GM10847 (cell line): ENCODE data around the gene TEDDM1.

Experiments
- POLR2A ChIP-seq: IDR thresholded peaks from 2 replicates; pipeline ENCODE4 v1.6.1; 2011; ENCODE audit not compliant: insufficient read length; ENCODE audit errors: extremely low read depth

The TEDDM1 gene

DNA sequence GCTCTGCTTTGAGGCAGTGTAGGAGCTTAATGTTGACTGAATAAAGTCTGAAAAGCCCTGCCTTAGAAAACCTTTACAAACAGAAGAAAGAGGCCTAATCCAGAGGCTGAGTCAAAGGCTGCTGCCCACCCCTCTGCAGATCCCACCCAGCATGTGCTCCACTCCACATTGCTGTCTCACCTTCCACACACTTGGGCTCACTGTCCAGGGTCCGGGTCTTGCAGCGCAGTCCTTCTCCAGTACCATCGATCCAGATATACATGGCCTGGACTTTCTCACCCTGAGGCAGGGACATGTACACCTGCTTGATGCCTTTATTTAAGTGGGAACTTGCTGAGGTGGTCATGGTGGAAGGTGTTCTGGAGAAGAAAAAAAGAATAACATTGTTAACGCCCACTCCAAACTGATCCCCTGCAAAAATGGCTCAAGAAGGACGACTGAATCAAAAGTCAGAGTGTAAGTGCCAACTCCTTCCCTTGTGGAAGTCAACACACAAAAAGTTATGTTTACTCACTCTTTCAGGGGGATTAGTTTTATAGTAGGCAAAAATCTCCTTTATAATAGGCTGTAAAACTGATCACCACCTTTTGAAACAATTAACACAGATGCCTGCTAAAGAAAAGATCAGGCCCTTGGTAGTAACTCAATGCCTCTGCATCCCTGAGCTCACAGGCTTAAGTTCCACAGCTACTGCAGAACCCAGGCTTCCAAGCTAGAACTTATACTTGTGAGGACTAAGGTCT, 11.9 kb downstream of the TEDDM1 start:
- no peak for TF ChIP-seq POLR2A

DNA sequence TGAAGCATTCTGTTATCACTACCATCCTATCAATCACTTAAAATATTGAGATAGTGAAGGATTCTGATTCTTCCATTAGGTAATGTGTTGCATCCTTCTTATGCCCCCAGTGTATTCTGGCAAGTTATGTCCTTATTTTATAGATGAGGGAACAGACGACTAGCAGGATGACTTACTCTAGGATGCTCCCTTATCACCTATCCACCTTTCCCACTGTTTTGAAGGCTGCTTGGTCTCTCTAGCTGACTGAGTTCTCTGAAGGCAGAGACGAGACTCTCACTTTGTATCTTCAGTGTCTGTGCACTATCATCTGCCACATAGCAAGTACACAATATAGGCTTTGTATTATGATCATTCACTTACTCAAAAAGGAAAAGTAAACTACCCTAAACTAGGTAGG, 12.9 kb downstream of the TEDDM1 start:
- no peak for TF ChIP-seq POLR2A

DNA sequence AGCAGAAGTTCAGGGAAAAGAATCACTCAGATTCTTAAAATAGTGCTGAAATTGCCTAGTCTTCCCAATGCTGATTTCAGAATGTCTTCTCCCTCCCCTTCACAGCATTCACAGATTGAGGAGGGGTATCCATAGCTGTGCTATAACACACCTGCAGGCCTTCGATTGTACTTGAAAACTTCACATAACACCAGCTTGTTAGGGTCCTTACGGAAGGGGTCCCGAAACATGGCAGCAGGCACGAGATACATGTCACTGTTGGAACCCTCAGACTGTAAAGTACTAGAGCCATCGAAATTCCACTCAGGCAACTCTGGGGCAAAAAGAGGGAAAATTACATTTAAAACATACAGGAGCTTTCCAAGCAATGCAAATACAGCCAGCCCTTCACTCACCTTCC, 13.5 kb downstream of the TEDDM1 start:
- TF ChIP-seq POLR2A = no peak

DNA sequence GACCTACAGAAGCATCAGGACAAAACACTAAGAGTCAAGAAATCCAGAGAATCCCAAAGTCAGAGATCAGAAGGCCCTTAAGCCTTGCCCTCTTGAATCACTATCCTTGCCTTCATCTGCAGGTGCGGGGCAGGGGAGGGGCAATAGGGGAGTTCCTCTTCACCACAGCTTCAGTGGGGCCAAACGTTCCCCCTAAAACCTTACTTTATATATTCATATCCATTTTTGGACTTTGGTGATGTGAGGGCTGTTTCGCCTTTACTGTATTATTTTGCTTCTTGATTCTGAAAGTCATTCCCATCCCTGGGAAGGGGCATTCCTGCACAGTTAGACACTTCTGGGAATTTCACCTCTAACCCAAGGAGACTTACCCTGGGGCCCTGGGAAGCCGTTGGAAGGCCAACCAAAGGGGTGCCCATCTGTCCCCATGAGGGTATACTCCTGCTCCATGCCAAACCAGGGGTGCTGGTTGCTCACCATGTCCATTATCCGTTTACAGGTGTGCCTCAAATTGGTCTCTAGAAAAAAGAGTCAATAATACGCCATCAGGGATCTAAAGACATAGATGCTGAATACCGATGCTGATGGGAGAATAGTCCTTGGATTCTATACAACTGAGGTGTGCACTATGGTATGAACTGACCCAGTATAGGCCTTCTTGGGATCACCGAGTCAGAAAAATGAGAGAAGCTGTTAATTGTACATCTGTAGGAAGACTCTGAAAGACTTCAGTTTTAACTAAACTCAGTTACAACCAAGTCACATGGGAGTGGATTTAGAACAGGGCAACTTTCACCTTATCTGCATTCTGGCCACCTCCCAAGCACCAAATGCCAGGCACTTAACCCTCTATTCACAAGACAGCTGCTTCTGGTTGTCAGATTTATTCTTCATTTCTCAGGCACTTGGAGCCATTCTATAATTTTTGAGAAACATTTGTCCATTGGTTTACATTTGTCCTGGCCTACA, 14.3 kb downstream of the TEDDM1 start:
- no peak for TF ChIP-seq POLR2A

DNA sequence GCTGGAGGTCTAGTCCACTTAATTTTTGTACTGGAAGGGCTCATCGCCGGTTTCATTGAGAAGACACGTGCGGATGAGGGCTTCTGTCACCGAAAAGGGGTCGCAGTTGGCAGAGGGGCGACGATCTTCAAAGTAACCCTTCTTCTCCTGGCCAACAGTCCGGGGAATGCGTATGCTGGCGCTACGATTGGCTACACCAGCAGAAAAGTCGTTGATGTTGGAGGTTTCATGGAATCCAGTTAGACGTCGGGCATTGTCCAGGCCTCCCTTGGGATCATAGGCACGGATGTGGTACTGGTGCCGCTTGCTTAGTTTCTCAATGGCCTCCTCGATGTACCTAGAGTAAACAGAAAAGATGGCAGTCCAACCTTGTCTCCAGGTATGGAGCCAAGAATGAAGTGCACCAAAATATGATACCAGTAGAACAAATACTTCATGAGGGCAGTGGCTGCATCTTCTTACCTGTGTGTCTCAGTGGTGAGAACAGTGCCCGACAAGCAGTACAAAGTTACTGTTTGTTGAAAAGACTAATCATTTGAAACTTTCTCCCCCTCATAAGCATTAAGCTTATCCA, 16.0 kb downstream of the TEDDM1 start:
- no peak for TF ChIP-seq POLR2A

DNA sequence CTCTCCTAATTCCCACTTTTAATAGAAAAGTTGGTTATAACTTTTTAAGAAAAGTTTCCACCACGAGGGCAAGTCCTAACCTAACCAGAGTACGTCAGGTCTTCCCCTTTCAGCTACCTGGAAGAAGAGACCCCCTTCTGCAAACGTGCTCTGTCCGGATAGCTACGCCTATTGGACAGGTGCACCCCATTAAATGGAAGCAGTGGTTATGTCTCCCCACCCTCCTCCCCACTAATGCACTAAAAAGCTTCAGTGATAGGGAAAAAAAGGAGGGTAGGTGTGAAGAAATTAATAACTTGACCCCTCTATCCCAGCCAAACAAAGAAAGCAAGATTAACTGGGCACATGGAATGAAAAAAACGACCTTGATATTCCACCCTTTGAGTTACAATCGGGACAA, 16.5 kb downstream of the TEDDM1 start:
- TF ChIP-seq POLR2A = no peak

DNA sequence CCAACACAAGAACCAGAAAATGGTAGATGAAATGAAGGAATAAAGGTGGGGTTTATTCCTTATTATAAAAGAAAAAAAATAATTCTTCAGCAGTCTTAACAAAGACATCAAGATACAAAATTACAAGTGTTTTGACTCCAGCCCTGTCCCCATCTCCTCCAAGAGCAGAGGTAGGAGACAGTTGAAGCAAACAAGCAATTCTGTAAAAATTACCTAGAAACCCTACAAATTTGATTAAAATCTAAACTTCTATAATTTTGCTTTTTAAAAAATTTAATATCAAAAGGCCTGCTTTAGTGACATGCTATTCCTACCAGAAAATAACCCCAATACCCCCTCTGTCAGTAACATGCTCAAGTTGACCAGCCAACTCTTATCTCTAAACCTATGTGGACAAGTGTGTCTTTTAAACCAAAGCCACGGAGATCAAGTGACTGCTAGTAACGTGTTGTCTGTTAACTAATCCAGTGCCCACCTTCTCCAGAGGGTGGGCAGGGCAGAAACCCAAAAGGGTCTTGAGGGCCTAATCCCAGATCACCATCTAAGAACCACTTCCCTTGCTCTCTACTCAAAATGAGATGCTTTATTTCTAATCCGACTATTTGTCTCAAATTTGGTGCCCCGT, 17.3 kb downstream of the TEDDM1 start:
- TF ChIP-seq POLR2A = no peak

DNA sequence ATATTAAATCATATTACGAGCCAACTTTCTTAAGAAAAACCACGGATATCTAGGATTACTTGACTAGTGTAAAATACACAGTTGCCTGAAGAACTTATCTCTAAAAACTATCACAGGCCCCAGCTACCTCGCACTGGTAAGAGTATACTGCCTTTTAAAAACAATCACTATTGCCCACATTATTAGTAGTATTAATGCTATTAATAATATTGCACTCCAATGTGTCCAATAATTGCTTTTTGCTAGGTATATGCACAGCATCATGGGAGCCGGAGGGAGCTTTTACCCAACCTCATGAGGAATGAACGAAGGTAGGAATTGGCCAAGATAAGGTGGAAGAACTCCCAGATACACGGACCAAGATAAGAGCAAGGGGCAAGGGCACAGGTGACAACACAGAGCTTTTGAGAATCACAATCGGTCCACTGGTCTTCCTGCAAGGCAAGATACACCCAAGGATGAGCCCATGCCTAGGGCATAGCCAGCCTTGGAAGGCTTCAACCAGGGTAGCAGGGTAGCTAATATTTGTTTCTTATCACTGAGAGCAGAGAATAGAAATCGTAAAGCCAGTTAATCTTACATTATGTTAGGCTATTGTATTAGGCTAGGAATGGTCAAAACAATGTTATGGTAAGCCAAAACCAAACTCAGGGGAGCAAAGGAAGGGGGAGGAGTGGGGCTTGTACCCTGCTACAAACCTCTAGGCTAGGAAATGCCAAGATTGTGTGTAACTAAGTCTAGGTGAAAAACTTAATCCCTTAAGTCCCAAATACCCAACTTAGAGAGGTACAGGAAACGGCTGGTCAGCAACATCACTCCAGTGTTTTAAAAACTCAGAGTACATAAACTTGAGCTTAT, 18.3 kb downstream of the TEDDM1 start:
- no peak for TF ChIP-seq POLR2A

DNA sequence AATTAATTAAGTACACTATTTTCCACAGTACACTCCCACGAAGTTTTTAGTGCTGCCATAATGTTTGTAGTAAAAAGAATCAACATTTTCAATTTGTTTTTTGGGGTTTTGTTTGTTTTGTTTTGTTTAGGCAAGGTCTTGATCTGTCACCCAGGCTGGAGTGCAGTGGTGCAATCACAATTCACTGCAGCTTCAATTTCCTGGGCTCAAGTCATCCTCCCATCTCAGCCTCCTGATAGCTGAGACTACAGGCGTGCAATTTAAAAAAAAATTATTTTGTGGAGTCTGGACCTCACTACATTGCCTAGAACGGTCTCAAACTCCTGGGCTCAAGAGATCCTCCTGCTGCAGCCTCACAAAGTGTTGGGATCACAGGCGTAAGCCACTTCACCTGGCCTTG, 20.3 kb downstream of the TEDDM1 start:
- no peak for TF ChIP-seq POLR2A

DNA sequence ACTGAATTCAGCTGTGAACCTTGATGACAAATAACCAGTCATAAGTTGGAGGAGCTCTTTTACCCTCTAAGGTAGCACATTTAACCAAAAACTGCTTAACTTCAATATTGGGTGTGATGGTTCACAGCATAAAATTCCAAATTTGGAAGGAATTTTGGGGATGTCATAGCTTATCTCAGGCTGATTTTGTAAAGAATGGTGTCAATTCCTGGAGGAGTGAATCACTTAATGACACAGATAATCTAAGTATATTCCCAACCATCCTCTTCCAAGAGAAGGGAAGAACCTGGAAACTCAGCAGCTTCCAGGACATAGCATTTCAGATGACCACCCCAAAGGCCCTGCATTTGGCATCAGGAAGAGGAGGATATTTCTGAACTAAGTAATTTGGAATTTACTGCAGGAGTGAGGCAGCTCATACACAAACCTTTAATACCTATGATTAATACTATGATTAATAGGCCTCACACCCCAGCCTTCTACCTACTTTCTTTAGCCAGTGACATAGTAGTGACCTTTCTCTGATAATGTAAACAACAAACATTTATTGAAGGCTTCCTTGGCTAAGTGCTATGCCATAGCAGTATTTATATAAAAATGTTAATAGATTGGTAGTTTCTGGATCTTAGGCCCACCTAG, 23.4 kb downstream of the TEDDM1 start:
- TF ChIP-seq POLR2A = no peak

DNA sequence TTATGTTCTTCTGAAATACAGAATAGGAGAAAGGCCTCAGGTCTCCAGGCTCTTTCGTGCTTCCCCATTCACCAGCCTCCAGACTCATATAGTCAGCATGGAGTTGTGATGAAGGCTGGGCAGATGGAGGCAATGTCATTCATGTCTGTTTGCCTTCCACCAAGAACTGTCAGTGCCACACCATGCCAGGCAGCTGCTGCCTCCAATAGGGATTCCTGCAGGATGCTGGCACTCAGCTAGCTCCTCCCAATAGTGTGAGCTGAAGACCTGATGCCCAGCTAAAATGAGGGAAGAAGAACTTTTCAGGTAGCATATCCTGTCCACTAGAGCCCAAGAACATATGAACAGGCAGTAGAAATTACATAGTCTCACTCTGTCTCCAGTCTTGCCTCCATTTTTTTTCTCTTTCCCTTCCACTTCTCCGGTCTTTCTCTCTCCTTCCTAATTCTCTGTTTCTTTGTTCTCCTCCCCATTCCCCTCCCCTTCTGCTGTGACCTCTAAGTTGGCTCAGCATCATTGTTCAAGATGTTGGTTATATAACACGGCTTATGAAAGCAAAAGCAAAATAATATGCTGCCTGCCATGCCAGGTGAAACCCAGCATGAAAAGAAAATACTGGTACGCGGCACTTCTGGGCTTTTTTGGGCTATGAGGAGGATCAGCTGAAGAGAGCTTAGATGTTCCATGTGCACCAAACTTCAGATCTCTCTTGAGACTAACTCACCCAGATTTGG, 26.2 kb downstream of the TEDDM1 start:
- no peak for TF ChIP-seq POLR2A

DNA sequence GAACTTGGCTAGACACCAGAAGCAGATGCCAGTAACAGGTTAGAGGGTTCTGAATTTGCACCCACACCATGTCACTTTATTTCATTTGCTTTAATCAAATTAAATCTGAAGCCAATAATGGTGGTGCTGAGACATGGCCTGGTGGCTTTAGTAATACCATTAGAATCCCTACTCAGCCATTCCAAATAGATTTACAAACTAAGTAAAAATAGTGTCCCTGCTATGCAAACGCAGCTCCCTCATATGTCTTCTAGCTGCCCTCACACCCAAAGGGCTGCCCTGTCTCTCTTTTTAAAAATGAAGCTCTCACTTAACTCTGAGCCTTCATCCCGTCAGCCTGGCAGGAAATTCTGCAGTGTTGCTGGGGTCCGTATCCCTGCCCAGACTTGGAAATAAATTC, 29.9 kb downstream of the TEDDM1 start:
- TF ChIP-seq POLR2A = no peak

DNA sequence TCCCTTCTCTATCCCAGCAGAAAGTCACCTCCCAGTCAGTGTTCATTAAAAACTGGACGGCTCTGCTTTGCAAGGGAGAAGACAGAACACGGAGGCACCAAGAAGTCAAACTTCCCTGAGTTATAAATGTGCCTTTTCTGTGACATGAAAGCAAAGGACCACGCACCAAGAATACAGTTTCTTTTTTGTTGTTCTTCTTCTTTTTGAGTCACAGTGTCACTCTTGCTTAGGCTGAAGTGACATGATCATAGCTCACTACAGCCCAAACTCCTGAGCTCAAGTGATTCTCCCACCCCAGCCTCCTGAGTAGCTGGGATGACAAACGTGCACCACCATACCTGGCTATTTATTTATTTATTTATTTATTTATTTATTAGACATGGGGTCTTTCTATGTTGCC, 31.6 kb downstream of the TEDDM1 start:
- TF ChIP-seq POLR2A = no peak
